Uterus (tissue), 4 donors: ENCODE data around the gene TBX5. TPM values are rescaled to one million over a fixed set of nuclear protein-coding genes. Genes with fewer than 3 reads are reported as not detected.

Experiments used
- DNase-seq, 2 donors: peaks; one replicate each; pipeline ENCODE4 v3.0.0-alpha.2; 2019 to 2020
- H3K27ac ChIP-seq, 2 donors: fragments of 200-600 bp; sonication (generic); 1 replicate in 1 of 2; 2 replicates in 1 of 2; pipeline ENCODE4 v1.5.1; 2016 to 2018
- H3K27me3 ChIP-seq, 2 donors: fragments of 200-600 bp; sonication (generic); one replicate each; pipeline ENCODE4 v1.5.1; 2018 to 2019; ENCODE audit warnings: control low read depth in 1 of 2
- H3K36me3 ChIP-seq, 2 donors: fragments of 200-600 bp; sonication (generic); one replicate each; pipeline ENCODE4 v1.5.1; 2019; ENCODE audit warnings: control low read depth in 1 of 2
- H3K4me1 ChIP-seq, 2 donors: fragments of 200-600 bp; sonication (generic); one replicate each; pipeline ENCODE4 v1.5.1; 2018 to 2019; ENCODE audit warnings: control low read depth in 1 of 2
- H3K4me3 ChIP-seq, 2 donors: fragments of 200-600 bp; sonication (generic); 1 replicate in 1 of 2; 2 replicates in 1 of 2; pipeline ENCODE4 v1.5.1; 2018 to 2019; ENCODE audit warnings: mild to moderate bottlenecking in 1 of 2
- H3K9me3 ChIP-seq, 2 donors: fragments of 200-600 bp; sonication (generic); one replicate each; pipeline ENCODE4 v1.5.1; 2019; ENCODE audit warnings: control low read depth in 1 of 2
- POLR2A ChIP-seq, 2 donors: fragments of 450-650 bp; IDR thresholded peaks; one replicate each; pipeline ENCODE4 v1.6.1; 2016; ENCODE audit warnings: antibody characterized with exemption in 2 of 2, mild to moderate bottlenecking in 1 of 2, moderate library complexity in 1 of 2
- intact Hi-C: fragments of 100-400 bp; cut with DNase I; formaldehyde crosslinking; loops from one replicate; pipeline ENCODE4 v1.15.1; 2023; ENCODE audit warnings: low total_unique reads
- total RNA-seq, 4 donors: library from RNA; depleted of rRNA in 3 of 4; stranded (reverse); fragments of >200 nt in 3 of 4; gene quantifications; one replicate each; pipeline versions ENCODE4 v1.1.0 to v1.2.4, GENCODE V29; 2014 to 2023
- TF ChIP-seq, protein P1 (sequence below), 4 experiments: fragments of 200-600 bp in 2 of 4; fragments of 450-650 bp in 2 of 4; sonication (generic) in 2 of 4; IDR thresholded peaks; one replicate each; pipeline ENCODE4 v1.5.1; 2016 to 2019; ENCODE audit warnings: antibody characterized with exemption in 4 of 4, mild to moderate bottlenecking in 2 of 4, moderate library complexity in 1 of 4
- donor health status: DM: yes; HTN: yes; CAD: no.

TBX5 gene
- total RNA-seq, 4 donors from 2014 or later, result not detected

DNA sequence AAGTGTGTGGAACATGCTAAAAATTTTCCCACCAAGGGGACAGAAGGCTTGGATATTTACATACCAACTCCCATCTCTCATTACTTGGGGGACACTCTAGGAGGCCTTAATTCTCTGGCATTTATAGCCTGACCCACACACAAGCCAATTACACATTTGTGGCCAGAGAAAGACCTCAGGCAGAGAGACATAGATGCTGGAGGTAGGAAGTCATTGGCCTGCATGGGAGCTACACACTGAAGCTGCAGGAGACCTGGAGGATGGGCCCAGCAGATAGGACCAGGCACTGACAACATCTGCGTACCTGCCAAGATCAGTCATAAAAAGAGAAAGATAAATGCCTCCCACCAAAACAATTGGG, 61.7 kb downstream of the TBX5 start:
- H3K4me3 ChIP-seq, result no peak overlapping the region
- no peaks in the 10 kb centered on the region for H3K9me3 ChIP-seq
- H3K27ac ChIP-seq, result no peak overlapping the region
- no peaks in the 10 kb centered on the region for H3K4me1 ChIP-seq
- no peaks in the 10 kb centered on the region for H3K27me3 ChIP-seq
- intact Hi-C loops, result no loop called here
- no peak for TF ChIP-seq POLR2A (IDR thresholded peaks at IDR 0.05)
- TF ChIP-seq, protein P1, sequence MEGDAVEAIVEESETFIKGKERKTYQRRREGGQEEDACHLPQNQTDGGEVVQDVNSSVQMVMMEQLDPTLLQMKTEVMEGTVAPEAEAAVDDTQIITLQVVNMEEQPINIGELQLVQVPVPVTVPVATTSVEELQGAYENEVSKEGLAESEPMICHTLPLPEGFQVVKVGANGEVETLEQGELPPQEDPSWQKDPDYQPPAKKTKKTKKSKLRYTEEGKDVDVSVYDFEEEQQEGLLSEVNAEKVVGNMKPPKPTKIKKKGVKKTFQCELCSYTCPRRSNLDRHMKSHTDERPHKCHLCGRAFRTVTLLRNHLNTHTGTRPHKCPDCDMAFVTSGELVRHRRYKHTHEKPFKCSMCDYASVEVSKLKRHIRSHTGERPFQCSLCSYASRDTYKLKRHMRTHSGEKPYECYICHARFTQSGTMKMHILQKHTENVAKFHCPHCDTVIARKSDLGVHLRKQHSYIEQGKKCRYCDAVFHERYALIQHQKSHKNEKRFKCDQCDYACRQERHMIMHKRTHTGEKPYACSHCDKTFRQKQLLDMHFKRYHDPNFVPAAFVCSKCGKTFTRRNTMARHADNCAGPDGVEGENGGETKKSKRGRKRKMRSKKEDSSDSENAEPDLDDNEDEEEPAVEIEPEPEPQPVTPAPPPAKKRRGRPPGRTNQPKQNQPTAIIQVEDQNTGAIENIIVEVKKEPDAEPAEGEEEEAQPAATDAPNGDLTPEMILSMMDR (IDR thresholded peaks at IDR 0.05), result no peak
- DNase-seq, result no peak
- H3K36me3 ChIP-seq, result no peaks in the 10 kb centered on the region

DNA sequence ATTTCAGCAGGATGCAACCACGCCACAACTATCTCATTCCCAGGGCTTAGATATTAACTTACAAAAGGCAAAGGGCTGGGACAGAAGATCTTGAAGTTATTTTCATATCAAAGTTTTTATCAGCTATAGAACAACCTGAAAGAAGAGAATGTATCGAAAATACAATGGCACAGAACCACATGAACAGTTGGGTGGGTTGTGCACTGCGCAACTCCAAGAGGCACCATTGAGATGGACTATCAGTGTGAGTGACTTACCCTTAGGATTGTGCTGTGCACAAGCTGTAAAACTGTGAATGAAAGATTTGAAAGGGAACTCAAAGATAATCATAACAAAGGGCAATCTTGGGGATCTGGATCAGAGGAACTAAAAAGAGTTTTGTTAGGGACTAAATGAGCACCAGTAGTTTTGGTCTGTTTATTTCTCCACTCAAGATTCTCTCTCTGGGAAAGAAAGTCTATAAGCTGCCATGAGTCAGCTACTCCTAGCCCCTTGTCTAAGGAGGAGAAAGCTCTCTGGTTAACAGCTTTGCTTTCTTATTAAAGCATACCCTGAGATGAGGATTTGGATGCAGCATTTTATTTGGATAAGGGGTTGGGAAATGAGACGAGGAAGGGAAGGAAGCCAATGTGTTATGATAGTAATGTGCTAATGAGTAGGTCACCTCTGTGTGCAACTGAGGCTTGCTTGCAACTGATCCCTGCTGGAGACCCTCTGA, 62.2 kb downstream of the TBX5 start:
- H3K36me3 ChIP-seq, result no peaks in the 10 kb centered on the region
- no peak for DNase-seq

DNA sequence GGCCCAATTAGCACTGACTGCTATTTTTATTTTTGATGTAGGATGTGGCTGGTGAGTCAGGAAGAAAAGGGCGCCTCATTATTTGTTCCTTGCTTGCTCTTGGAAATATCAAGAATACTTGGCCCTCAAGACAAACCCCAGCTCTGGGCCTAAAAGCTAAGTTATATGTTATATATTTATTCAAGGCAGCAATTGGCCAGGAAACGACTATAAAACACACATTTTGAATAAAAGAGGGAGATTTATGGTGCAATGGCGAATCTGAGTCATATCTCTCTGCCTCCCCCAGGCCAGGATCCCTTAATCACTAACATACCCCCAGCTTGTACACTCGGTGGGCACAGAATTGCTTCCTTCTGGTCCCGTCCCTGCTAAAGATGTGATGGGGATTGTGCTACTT, 63.3 kb downstream of the TBX5 start:
- H3K4me1 ChIP-seq, result no peaks in the 10 kb centered on the region
- H3K9me3 ChIP-seq, result no peaks in the 10 kb centered on the region
- no peak for DNase-seq
- H3K4me3 ChIP-seq, result no peak overlapping the region
- H3K27me3 ChIP-seq, result no peaks in the 10 kb centered on the region
- no peak overlapping the region for H3K27ac ChIP-seq
- intact Hi-C loops, result no loop called here
- H3K36me3 ChIP-seq, result no peaks in the 10 kb centered on the region
- no peak for TF ChIP-seq POLR2A (IDR thresholded peaks at IDR 0.05)
- TF ChIP-seq, protein P1 (IDR thresholded peaks at IDR 0.05), result no peak

More for the DNA sequence above, 62.2 kb downstream of the TBX5 start:
- Histone ChIP-seq H3K9me3 (no peaks in the 10 kb centered on the region), H3K4me3 (no peak overlapping the region), H3K27me3 (no peaks in the 10 kb centered on the region), H3K4me1 (no peaks in the 10 kb centered on the region), H3K27ac (no peak overlapping the region)
- no peak for TF ChIP-seq POLR2A (IDR thresholded peaks at IDR 0.05)
- TF ChIP-seq, protein P1 (IDR thresholded peaks at IDR 0.05), result no peak
- intact Hi-C loops, result no loop called here

DNA sequence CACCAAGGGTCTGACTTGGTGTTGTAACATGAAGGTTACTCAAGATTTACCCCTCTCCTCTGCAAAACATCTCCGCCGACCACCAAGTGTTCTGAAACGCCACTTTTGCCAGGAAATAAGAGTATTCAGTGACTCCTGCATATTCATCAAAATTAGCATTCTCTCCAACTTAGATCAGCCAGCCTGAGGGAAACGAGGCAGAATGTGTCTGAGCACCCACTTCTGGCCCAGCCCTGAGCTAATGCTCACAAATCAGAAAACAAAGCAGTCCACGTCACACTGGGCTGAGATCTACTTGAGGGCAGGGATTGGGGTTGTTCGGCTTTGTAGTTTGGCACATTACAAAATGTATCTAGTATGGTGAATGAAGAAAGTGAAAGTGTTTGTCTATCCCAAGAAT, 64.3 kb downstream of the TBX5 start:
- DNase-seq, result no peak
- H3K4me3 ChIP-seq, result no peak overlapping the region
- H3K4me1 ChIP-seq, result no peaks in the 10 kb centered on the region
- no peaks in the 10 kb centered on the region for H3K36me3 ChIP-seq
- TF ChIP-seq, protein P1 (IDR thresholded peaks at IDR 0.05), result no peak
- no peak for TF ChIP-seq POLR2A (IDR thresholded peaks at IDR 0.05)
- intact Hi-C loops, result no loop called here
- no peaks in the 10 kb centered on the region for H3K9me3 ChIP-seq
- H3K27me3 ChIP-seq, result no peaks in the 10 kb centered on the region
- H3K27ac ChIP-seq, result no peak overlapping the region

DNA sequence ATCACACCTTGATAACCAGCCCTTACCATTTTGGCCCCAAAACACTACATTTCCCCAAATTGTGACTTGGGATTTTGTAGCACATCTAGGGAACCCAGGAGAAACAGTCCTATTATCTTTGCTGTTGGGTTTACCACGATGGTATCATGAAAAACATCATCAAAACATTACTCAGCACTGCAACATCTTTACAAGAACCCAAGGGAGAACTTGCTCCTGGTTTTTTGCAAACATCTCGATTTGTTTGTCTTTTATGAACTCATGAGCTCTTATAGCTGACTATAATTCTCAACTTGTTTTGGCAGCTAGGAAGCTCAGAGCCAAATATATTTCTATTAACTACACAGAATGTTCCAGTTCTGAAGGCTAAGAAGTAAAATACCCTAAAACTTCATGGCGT, 65.7 kb downstream of the TBX5 start:
- no peak for TF ChIP-seq POLR2A (IDR thresholded peaks at IDR 0.05)
- TF ChIP-seq, protein P1 (IDR thresholded peaks at IDR 0.05), result no peak
- intact Hi-C loops, result no loop called here
- no peaks in the 10 kb centered on the region for H3K9me3 ChIP-seq
- H3K4me1 ChIP-seq, result no peaks in the 10 kb centered on the region
- H3K27ac ChIP-seq, result no peak overlapping the region
- H3K36me3 ChIP-seq, result no peaks in the 10 kb centered on the region
- DNase-seq, result no peak
- no peak overlapping the region for H3K4me3 ChIP-seq
- H3K27me3 ChIP-seq, result no peaks in the 10 kb centered on the region
